NCI-H2107 treated with DMSO at 0.1 percent for 48 hours (cell line): ENCODE measurements around the gene HNF4A.
"Not testable (repeated sequence)": the region's sequence is repeated elsewhere in the genome, so short reads cannot be mapped to it uniquely, and the experiment has no call there.

ENCODE experiments used
- DNase-seq: peaks from one replicate; lab custom pipeline; 2025; ENCODE audit not compliant: unreplicated experiment; lab: John Stamatoyannopoulos, UW

HNF4A gene

GRCh38 chr20:44345147-44345546 lies 10.4 kb upstream of the HNF4A start:
- DNase-seq: no peak

- not testable (repeated sequence) for DNase-seq
Observed at GRCh38 chr20:44345941-44346340, 9.6 kb upstream of the HNF4A start.

- no peak for DNase-seq
Observed at GRCh38 chr20:44348168-44348659, 7.3 kb upstream of the HNF4A start.

GRCh38 chr20:44349349-44349748 lies 6.2 kb upstream of the HNF4A start:
- no peak for DNase-seq

GRCh38 chr20:44350567-44350966 lies 4.9 kb upstream of the HNF4A start:
- DNase-seq: no peak

GRCh38 chr20:44354979-44355497 lies 461 bp upstream of the HNF4A start:
- no peak for DNase-seq

- DNase-seq: no peak
Observed at GRCh38 chr20:44356353-44356723, 839 bp downstream of the HNF4A start.

GRCh38 chr20:44357020-44357419 lies 1.5 kb downstream of the HNF4A start:
- no peak for DNase-seq

- DNase-seq: no peak
Observed at GRCh38 chr20:44357555-44358125, 2.1 kb downstream of the HNF4A start.

GRCh38 chr20:44358776-44359175 lies 3.3 kb downstream of the HNF4A start:
- DNase-seq: no peak

- DNase-seq: no peak
Observed at GRCh38 chr20:44360221-44360620, 4.7 kb downstream of the HNF4A start.

GRCh38 chr20:44361021-44361420 lies 5.5 kb downstream of the HNF4A start:
- no peak for DNase-seq

- DNase-seq: no peak
Observed at GRCh38 chr20:44362466-44362940, 7.0 kb downstream of the HNF4A start.

GRCh38 chr20:44364068-44364467 lies 8.6 kb downstream of the HNF4A start:
- DNase-seq: no peak

GRCh38 chr20:44364780-44365179 lies 9.3 kb downstream of the HNF4A start:
- DNase-seq: no peak

- no peak for DNase-seq
Observed at GRCh38 chr20:44367746-44368145, 12.2 kb downstream of the HNF4A start.

GRCh38 chr20:44370639-44371218 lies 15.2 kb downstream of the HNF4A start:
- DNase-seq: no peak

- no peak for DNase-seq
Observed at GRCh38 chr20:44382641-44383040, 27.1 kb downstream of the HNF4A start.

- DNase-seq: peak; percentile 29
Observed at GRCh38 chr20:44384423-44385027, 29.0 kb downstream of the HNF4A start.

GRCh38 chr20:44388466-44389023 lies 33.0 kb downstream of the HNF4A start:
- DNase-seq: no peak

GRCh38 chr20:44389871-44390270 lies 34.4 kb downstream of the HNF4A start:
- DNase-seq: no peak

GRCh38 chr20:44390280-44390679 lies 34.8 kb downstream of the HNF4A start:
- no peak for DNase-seq
